ENCODE data around the gene RNGTT. TPM values are rescaled to one million over a fixed set of nuclear protein-coding genes. Genes with fewer than 3 reads are reported as not detected.
"Not testable (repeated sequence)": the region's sequence is repeated elsewhere in the genome, so short reads cannot be mapped to it uniquely, and the experiment has no call there.

The RNGTT gene
- total and polyA plus RNA-seq, 12 donors = 2.6 to 29.6 (median 14.2) TPM

DNA sequence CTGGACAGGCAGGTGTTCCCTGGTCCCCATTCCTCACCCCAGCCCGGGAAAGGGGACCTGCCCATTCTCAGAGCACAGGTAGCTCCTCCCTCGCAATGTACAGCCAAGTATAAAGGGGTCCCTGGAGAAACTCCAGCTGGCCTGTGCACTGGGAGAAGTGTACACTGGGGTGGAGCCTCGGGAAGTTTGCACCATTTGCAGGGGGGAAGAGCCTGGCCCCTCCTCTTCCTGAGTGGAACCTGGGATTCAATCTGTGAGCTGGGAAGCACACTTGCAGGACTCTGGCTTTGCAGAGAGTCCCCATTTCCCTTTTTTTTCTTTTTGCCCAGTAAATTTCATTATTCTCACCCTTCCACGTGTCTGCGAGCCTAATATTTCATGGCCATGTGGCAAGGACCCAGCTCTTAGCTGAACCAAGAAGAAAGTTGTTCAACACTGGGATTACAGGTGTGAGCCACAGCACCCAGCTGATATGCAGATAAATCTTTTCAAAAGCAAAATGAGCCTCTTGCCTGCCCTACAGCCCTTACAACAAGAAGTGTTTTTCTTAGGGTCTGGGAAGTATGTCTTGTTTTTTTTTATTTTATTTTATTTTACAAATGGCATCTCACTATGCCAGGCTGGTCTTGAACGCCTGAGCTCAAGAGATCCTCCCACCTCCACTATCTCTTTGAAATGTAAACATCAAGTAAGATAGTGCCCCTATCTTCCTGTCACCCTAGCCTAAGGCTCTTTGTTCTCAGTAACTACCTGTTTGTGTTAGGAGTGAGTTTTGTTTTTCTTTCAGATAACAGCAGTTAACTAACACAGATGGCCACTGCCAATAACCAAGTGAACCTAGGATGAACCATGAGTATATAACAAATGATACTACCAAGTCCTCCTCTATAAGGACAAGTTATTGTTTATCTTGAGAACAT is 9.3 kb upstream of the RNGTT start:
- Histone ChIP-seq H3K27ac (no peak overlapping the region), H3K36me3 (replicated peaks in 1 of 2) (no peaks in the 10 kb centered on the region), H3K27me3 (no peaks in the 10 kb centered on the region), H3K9me3 (replicated peaks in 1 of 3) (peaks cover 0 to 4% (median 0%) of the 10 kb centered on the region in 3 donors), H3K4me1 (replicated peaks in 1 of 2) (no peaks in the 10 kb centered on the region), H3K4me3 (no peak overlapping the region)
- WGBS, 4 donors = 44 to 60% (median 52%) methylated on average over 5 to 6 of the region's 6 CpGs
- TF ChIP-seq POLR2A (IDR thresholded peaks at IDR 0.05) = no peak
- TF ChIP-seq CTCF (IDR thresholded peaks at IDR 0.05) = no peak
- DNase-seq = no peak
- intact Hi-C loops (cut with DNase I) = no loop called here

GRCh38 chr6:88970301-88970700 is 6.9 kb upstream of the RNGTT start:
- H3K4me1 ChIP-seq (replicated peaks in 1 of 2) = no peaks in the 10 kb centered on the region
- 93 to 100% (median 97%) methylated on average over 2 of the region's 2 CpGs for WGBS, 4 donors
- DNase-seq = no peak
- H3K4me3 ChIP-seq = no peak overlapping the region
- no peaks in the 10 kb centered on the region for H3K36me3 ChIP-seq (replicated peaks in 1 of 2)
- H3K27ac ChIP-seq = no peak overlapping the region
- TF ChIP-seq CTCF (IDR thresholded peaks at IDR 0.05) (no peak), POLR2A (IDR thresholded peaks at IDR 0.05) (no peak)
- intact Hi-C loops (cut with DNase I) = no loop called here
- H3K27me3 ChIP-seq = no peaks in the 10 kb centered on the region
- peaks cover 0 to 9% (median 0%) of the 10 kb centered on the region in 3 donors for H3K9me3 ChIP-seq (replicated peaks in 1 of 3)

DNA sequence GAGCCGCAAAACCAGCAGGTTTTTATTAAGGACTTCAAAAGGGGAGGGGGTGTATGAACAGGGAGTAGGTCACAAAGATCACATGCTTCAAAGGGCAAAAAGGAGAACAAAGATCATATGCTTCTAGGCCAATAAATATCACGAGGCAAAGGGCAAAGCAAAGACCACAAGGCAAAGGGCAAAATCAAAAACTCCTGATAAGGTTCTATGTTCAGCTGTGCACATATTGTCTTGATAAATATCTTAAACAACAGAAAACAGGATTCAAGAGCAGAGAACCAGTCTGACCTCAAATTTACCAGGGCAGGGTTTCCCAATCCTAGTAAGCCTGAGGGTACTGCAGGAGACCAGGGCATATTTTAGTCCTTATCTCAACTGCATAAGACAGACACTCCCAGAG is 5.8 kb upstream of the RNGTT start:
- H3K27ac ChIP-seq; H3K4me3 ChIP-seq; H3K9me3 ChIP-seq (replicated peaks in 1 of 3); H3K27me3 ChIP-seq; H3K36me3 ChIP-seq (replicated peaks in 1 of 2); H3K4me1 ChIP-seq (replicated peaks in 1 of 2); DNase-seq; intact Hi-C loops (cut with DNase I): not testable (repeated sequence)
- WGBS, 4 donors = 69 to 92% (median 87%) methylated on average over 2 of the region's 2 CpGs

DNA sequence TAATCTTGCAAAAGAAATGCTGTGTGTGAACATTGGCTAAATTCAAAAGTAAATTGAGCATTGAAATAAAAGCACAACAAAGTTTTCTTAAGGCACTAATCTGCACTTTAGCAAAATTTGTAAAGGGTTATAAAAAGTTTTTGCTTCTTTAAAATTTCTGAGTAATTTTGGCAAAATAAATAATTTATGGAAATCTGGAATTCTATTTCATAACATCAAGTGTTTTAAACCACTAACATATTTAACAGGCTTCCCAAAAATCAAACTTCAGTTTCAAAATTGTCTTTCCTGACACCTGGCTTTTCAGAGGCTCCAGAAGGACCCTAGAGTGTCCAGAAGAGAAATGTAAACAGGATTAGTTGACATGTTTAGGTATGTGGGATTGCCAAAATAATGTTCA is 4.5 kb upstream of the RNGTT start:
- H3K27me3 ChIP-seq = no peaks in the 10 kb centered on the region
- TF ChIP-seq CTCF (IDR thresholded peaks at IDR 0.05) (no peak), POLR2A (IDR thresholded peaks at IDR 0.05) (no peak)
- no peak overlapping the region for H3K27ac ChIP-seq
- no peaks in the 10 kb centered on the region for H3K36me3 ChIP-seq (replicated peaks in 1 of 2)
- no peak for DNase-seq
- H3K4me1 ChIP-seq (replicated peaks in 1 of 2) = peaks cover under 1 to 8% of the 10 kb centered on the region in 2 donors
- intact Hi-C loops (cut with DNase I) = no loop called here
- peaks cover 0 to 9% (median 0%) of the 10 kb centered on the region in 3 donors for H3K9me3 ChIP-seq (replicated peaks in 1 of 3)
- no peak overlapping the region for H3K4me3 ChIP-seq

- peaks cover 8 to 20% of the 10 kb centered on the region in 2 donors for H3K4me1 ChIP-seq (replicated peaks in 1 of 2)
- H3K9me3 ChIP-seq (replicated peaks in 1 of 3) = peaks cover 0 to 9% (median 0%) of the 10 kb centered on the region in 3 donors
- no peak overlapping the region for H3K27ac ChIP-seq
- 68 to 84% (median 74%) methylated on average over 2 of the region's 2 CpGs for WGBS, 4 donors
- H3K36me3 ChIP-seq (replicated peaks in 1 of 2) = no peaks in the 10 kb centered on the region
- no peak overlapping the region for H3K4me3 ChIP-seq
- intact Hi-C loops (cut with DNase I) = no loop called here
- H3K27me3 ChIP-seq = no peaks in the 10 kb centered on the region
- DNase-seq = no peak
- TF ChIP-seq CTCF (IDR thresholded peaks at IDR 0.05) (no peak), POLR2A (IDR thresholded peaks at IDR 0.05) (no peak)
Measured at GRCh38 chr6:88965691-88966090, 2.3 kb upstream of the RNGTT start.
